ENCODE results near the gene PPFIBP1. TPM values are rescaled to one million over a fixed set of nuclear protein-coding genes. Genes with fewer than 3 reads are reported as not detected.
"Not testable (repeated sequence)": the region's sequence is repeated elsewhere in the genome, so short reads cannot be mapped to it uniquely, and the experiment has no call there.

PPFIBP1 gene
- total RNA-seq, 2 donors from 2014 or later = 40.1 to 44.7 TPM

GRCh38 chr12:27620121-27620520 is 96.1 kb downstream of the PPFIBP1 start:
- Histone ChIP-seq H3K4me1 (no peaks in the 10 kb centered on the region), H3K9me3 (no peaks in the 10 kb centered on the region), H3K4me3 (no peak overlapping the region), H3K27ac (no peak overlapping the region), H3K9ac (ENCODE audit: low read depth in 2 of 2, low read length in 2 of 2) (no peak overlapping the region), H3K36me3 (no peaks in the 10 kb centered on the region), H3K27me3 (no peaks in the 10 kb centered on the region)
- intact Hi-C loops (cut with DNase I) = no loop called here
- no peak for DNase-seq
- TF ChIP-seq CTCF (IDR thresholded peaks at IDR 0.05) = no peak

GRCh38 chr12:27622436-27623195 is 98.6 kb downstream of the PPFIBP1 start:
- Histone ChIP-seq H3K36me3 (no peaks in the 10 kb centered on the region), H3K9ac (ENCODE audit: low read depth in 2 of 2, low read length in 2 of 2) (no peak overlapping the region), H3K4me1 (no peaks in the 10 kb centered on the region), H3K4me3 (no peak overlapping the region), H3K27ac (no peak overlapping the region), H3K27me3 (no peaks in the 10 kb centered on the region), H3K9me3 (no peaks in the 10 kb centered on the region)
- DNase-seq = no peak
- intact Hi-C loops (cut with DNase I) = no loop called here
- TF ChIP-seq CTCF (IDR thresholded peaks at IDR 0.05) = no peak

GRCh38 chr12:27623645-27624044 is 99.6 kb downstream of the PPFIBP1 start:
- Histone ChIP-seq H3K4me1 (no peaks in the 10 kb centered on the region), H3K9me3 (no peaks in the 10 kb centered on the region)

GRCh38 chr12:27624586-27624985 is 100.6 kb downstream of the PPFIBP1 start:
- H3K27ac ChIP-seq = no peak overlapping the region
- no peak overlapping the region for H3K4me3 ChIP-seq
- DNase-seq = no peak
- TF ChIP-seq CTCF (IDR thresholded peaks at IDR 0.05) = no peak
- H3K9me3 ChIP-seq = no peaks in the 10 kb centered on the region
- intact Hi-C loops (cut with DNase I) = no loop called here
- no peak overlapping the region for H3K9ac ChIP-seq (ENCODE audit: low read depth in 2 of 2, low read length in 2 of 2)
- no peaks in the 10 kb centered on the region for H3K36me3 ChIP-seq
- no peaks in the 10 kb centered on the region for H3K27me3 ChIP-seq
- no peaks in the 10 kb centered on the region for H3K4me1 ChIP-seq

More at GRCh38 chr12:27623645-27624044, 99.6 kb downstream of the PPFIBP1 start:
- Histone ChIP-seq H3K27me3 (no peaks in the 10 kb centered on the region), H3K27ac (no peak overlapping the region), H3K36me3 (no peaks in the 10 kb centered on the region), H3K4me3 (no peak overlapping the region), H3K9ac (ENCODE audit: low read depth in 2 of 2, low read length in 2 of 2) (no peak overlapping the region)
- DNase-seq = no peak
- intact Hi-C loops (cut with DNase I) = no loop called here
- no peak for TF ChIP-seq CTCF (IDR thresholded peaks at IDR 0.05)

- no peak overlapping the region for H3K4me3 ChIP-seq
- H3K4me1 ChIP-seq = no peaks in the 10 kb centered on the region
- H3K27ac ChIP-seq = no peak overlapping the region
- TF ChIP-seq CTCF (IDR thresholded peaks at IDR 0.05) = no peak
- no peaks in the 10 kb centered on the region for H3K36me3 ChIP-seq
- no peaks in the 10 kb centered on the region for H3K9me3 ChIP-seq
- no peak for DNase-seq
- no peak overlapping the region for H3K9ac ChIP-seq (ENCODE audit: low read depth in 2 of 2, low read length in 2 of 2)
- H3K27me3 ChIP-seq = no peaks in the 10 kb centered on the region
- intact Hi-C loops (cut with DNase I) = no loop called here
Observed at GRCh38 chr12:27627123-27627852, 103.3 kb downstream of the PPFIBP1 start.

GRCh38 chr12:27627853-27628469 is 104.0 kb downstream of the PPFIBP1 start:
- H3K27ac ChIP-seq; H3K4me1 ChIP-seq; H3K27me3 ChIP-seq; H3K4me3 ChIP-seq; H3K36me3 ChIP-seq; intact Hi-C loops (cut with DNase I); H3K9me3 ChIP-seq; H3K9ac ChIP-seq (ENCODE audit: low read depth in 2 of 2, low read length in 2 of 2); DNase-seq: not testable (repeated sequence)

- not testable (repeated sequence) for H3K4me3 ChIP-seq; H3K9me3 ChIP-seq; H3K27ac ChIP-seq; H3K27me3 ChIP-seq; H3K4me1 ChIP-seq; H3K9ac ChIP-seq (ENCODE audit: low read depth in 2 of 2, low read length in 2 of 2); DNase-seq; H3K36me3 ChIP-seq
- intact Hi-C loops (cut with DNase I) = loop anchor here (5.0 kb wide), 1 partner anchor 113 kb away; no protein-coding TSS in a partner anchor
Observed at GRCh38 chr12:27630219-27630618, 106.2 kb downstream of the PPFIBP1 start.

All from colonic mucosa (tissue), 4 donors.